Upper lobe of left lung (tissue), 4 donors: Measurements from ENCODE around the gene AEBP1.

Experiments
- EP300 ChIP-seq, 4 donors: sonication (generic); formaldehyde crosslinking; IDR thresholded peaks; one replicate each; pipeline ENCODE4 v1.5.1; 2017; ENCODE audit warnings: antibody characterized with exemption in 4 of 4, control low read depth in 2 of 4
- POLR2A ChIP-seq, 4 donors: fragments of 450-650 bp; IDR thresholded peaks; one replicate each; pipeline ENCODE4 v1.5.1; 2016 to 2017; ENCODE audit warnings: antibody characterized with exemption in 4 of 4, mild to moderate bottlenecking in 2 of 4
- POLR2AphosphoS5 ChIP-seq, 2 donors: sonication (generic); formaldehyde crosslinking; IDR thresholded peaks; one replicate each; pipeline ENCODE4 v1.5.1; 2017; ENCODE audit warnings: antibody characterized with exemption in 2 of 2
- TF ChIP-seq, protein P1 (sequence below), 6 experiments: fragments of 450-650 bp in 4 of 6; fragments of 200-600 bp in 2 of 6; sonication (generic) in 2 of 6; IDR thresholded peaks; one replicate each; pipeline ENCODE4 v1.5.1; 2016 to 2019; ENCODE audit warnings: antibody characterized with exemption in 6 of 6

DNA sequence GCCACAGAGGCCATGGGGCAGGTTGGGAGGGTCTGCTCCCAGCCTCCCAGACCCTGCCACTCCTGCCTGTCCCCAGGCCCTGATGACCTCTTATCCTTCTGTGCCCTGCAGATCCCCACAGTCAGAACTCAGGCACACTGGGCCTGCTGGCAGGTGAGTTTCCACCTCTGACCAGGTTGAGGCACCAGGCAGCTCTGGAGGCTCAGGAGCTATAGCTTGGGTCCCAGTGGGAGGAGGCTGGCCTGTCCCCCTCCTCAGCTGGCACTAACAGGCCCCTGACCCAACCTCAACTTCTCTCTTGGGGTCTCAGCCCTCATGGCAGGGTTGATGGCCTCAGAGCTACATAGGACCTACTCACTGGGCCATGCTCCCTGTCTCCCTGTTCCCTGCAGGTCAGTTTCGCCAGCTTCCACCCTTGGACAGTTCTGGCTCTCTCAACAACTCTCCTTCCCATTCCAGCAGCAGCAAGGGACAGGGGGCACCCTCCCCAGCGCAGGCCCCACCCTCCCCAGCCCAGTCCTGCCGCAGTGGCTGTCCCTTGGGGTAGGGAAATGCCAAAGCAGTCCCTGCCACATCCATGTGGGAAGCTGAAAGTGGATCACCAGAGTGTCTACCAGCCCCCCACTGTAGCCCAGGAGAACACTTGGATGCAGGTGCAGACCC is 2.7 kb upstream of the AEBP1 start:
- no peak for TF ChIP-seq POLR2A (IDR thresholded peaks at IDR 0.05)
- TF ChIP-seq, protein P1, sequence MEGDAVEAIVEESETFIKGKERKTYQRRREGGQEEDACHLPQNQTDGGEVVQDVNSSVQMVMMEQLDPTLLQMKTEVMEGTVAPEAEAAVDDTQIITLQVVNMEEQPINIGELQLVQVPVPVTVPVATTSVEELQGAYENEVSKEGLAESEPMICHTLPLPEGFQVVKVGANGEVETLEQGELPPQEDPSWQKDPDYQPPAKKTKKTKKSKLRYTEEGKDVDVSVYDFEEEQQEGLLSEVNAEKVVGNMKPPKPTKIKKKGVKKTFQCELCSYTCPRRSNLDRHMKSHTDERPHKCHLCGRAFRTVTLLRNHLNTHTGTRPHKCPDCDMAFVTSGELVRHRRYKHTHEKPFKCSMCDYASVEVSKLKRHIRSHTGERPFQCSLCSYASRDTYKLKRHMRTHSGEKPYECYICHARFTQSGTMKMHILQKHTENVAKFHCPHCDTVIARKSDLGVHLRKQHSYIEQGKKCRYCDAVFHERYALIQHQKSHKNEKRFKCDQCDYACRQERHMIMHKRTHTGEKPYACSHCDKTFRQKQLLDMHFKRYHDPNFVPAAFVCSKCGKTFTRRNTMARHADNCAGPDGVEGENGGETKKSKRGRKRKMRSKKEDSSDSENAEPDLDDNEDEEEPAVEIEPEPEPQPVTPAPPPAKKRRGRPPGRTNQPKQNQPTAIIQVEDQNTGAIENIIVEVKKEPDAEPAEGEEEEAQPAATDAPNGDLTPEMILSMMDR (IDR thresholded peaks at IDR 0.05), result no peak
- no peak for TF ChIP-seq EP300 (IDR thresholded peaks at IDR 0.05)
- TF ChIP-seq POLR2AphosphoS5 (IDR thresholded peaks at IDR 0.05), result no peak
